Fibroblast of the aortic adventitia (primary cell): Measurements from ENCODE around the gene ZNF710. TPM values are rescaled to one million over a fixed set of nuclear protein-coding genes. Genes with fewer than 3 reads are reported as not detected.

ENCODE experiments used
- DNase-seq: peaks from one replicate; pipeline ENCODE4 v3.0.0-alpha.2; 2010; ENCODE audit warnings: low read depth
- H3K4me3 ChIP-seq: 2 replicates; pipeline ENCODE4 v1.5.1; 2011; ENCODE audit warnings: low read depth, mild to moderate bottlenecking, control low read depth, low read length, moderate library complexity
- total RNA-seq: library from RNA; depleted of rRNA; stranded (reverse); fragments of >200 nt; gene quantifications from 2 replicates; pipeline ENCODE4 v1.2.3, GENCODE V29; 2012; ENCODE audit warnings: low replicate concordance
- TF ChIP-seq, protein P1 (sequence below): IDR thresholded peaks from 2 replicates; pipeline ENCODE4 v1.5.1; 2011; ENCODE audit warnings: mild to moderate bottlenecking, low read length, control low read depth, inconsistent platforms; ENCODE audit not compliant: insufficient read depth

The ZNF710 gene
- total RNA-seq, 1 donor, result 8.7 TPM

DNA sequence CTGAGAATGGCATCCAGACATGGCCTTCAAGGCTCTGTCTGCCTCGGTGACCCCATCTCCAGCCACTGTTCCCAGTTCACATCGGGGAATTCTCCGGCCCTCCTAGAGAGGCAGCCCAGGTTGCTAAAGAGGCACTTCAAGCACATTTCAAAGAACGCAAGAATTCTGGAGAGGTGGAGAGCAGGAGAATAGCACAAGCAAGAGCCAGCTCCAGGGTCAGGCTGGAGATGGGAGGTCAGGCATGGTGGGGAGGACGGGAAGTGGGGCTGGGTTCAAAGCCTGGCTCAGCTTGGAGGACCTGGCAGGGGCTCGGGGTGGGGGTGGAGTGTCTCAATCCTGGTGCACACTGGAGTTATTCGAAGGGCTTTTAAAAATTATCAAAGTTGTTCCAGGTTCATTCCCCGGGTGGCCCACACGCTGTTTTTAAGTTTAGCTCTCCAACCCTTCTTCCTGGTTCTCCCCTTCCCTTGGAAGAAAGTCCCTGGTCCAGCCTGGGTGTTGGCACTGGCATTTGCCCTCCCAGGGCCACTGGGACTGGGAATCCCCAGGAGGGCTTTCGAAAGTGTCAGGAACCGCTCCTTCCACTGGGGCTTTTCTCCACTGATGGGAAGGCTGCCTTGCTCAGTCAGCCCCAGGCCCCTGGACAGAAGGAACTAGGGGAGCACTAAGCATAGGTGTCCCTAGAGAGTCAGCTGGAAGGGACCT is 35.8 kb downstream of the ZNF710 start:
- TF ChIP-seq, protein P1, sequence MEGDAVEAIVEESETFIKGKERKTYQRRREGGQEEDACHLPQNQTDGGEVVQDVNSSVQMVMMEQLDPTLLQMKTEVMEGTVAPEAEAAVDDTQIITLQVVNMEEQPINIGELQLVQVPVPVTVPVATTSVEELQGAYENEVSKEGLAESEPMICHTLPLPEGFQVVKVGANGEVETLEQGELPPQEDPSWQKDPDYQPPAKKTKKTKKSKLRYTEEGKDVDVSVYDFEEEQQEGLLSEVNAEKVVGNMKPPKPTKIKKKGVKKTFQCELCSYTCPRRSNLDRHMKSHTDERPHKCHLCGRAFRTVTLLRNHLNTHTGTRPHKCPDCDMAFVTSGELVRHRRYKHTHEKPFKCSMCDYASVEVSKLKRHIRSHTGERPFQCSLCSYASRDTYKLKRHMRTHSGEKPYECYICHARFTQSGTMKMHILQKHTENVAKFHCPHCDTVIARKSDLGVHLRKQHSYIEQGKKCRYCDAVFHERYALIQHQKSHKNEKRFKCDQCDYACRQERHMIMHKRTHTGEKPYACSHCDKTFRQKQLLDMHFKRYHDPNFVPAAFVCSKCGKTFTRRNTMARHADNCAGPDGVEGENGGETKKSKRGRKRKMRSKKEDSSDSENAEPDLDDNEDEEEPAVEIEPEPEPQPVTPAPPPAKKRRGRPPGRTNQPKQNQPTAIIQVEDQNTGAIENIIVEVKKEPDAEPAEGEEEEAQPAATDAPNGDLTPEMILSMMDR, result no peak
- no peak overlapping the region for H3K4me3 ChIP-seq
- no peak for DNase-seq

DNA sequence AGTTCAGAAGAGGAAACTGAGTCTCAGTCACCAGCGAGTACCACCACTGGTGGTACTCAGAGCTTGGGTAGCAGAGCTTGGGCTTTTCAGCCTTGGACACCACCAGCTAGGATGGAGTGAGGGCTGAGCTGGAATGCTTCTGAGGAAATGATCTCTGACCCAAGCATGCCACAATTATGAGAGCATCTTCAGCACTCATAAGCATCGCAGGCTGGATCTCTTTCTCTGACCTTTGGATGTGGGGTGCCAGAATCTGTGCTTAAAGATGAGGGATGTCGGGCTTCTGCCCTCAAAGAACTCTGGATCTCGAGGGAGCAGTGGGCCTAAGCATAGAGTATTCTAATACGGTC is 36.4 kb downstream of the ZNF710 start:
- TF ChIP-seq, protein P1, result no peak
- peak; percentile 46 for DNase-seq
- H3K4me3 ChIP-seq, result no peak overlapping the region

DNA sequence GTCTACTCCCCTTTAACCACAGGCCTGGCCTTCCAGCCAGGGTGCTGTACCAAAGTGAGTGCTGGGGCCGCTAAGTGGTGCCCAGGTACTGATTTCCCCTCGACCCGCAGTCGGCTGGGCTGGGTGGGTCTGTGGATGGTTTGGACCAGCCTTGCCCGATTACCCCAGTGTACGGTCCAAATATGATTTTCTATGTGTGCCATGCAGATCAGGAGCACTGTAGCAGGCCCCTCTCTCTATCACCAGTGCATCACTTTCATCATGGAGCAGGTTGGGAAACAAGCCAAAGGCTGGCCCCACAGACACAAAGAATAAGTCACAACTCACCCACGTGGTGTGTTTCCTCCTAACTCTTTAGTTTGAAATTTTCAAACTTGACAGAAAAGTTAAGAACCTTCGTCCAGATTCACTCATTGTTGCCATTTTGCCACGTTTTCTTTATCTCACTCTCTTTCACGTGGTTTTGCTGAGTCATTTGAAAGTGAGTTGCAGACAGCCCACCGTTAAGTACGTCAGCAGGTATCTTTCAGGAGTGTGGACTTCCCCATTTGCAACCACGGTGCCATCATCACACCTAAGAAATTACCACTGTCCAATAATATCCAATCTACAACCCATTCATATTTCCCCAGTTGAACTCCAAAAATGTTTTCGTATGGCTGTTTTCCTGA is 37.0 kb downstream of the ZNF710 start:
- H3K4me3 ChIP-seq, result no peak overlapping the region
- TF ChIP-seq, protein P1, result no peak
- DNase-seq, result peak; percentile 50

DNA sequence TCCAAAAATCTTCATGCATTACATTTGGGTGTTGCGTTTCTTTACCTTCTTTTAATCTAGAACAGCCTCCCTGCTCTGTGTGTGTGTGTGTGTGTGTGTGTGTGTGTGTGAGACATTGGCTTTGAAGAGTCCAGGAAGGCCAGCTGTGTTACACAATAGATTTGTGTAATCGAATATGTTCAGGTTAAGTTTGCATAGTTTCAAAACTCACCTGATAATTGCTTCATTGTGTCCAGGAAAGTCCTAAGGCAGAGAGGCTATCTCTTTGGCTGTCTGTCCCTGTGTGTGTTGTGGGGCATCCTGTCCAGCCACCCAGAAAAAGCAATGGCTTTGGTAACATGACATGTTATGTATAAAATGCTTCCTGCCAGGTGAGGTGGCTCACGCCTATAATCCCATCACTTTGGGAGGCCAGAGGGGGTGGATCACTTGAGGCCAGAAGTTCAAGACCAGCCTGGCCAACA is 37.5 kb downstream of the ZNF710 start:
- TF ChIP-seq, protein P1, result no peak
- no peak for DNase-seq
- no peak overlapping the region for H3K4me3 ChIP-seq

DNA sequence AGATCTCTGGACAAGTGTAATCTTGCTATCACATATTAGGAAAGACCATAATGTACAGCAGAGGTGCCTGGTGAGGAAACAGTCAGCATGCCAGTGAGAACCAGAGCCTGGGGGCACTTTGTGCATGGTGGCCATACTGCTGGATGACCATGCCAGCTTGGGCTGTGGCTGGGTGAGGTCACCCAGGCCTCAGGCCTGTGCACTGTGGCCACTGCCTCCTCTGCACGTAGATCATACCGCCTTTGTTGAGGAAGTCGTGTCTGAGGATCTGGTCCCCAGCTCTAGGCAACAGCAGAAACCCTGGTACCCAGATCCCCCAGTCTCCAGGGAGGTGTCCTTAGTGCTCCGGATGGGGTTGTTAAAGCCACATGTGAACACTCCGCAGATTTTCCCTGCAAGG is 38.9 kb downstream of the ZNF710 start:
- no peak overlapping the region for H3K4me3 ChIP-seq
- DNase-seq, result no peak
- TF ChIP-seq, protein P1, result no peak

DNA sequence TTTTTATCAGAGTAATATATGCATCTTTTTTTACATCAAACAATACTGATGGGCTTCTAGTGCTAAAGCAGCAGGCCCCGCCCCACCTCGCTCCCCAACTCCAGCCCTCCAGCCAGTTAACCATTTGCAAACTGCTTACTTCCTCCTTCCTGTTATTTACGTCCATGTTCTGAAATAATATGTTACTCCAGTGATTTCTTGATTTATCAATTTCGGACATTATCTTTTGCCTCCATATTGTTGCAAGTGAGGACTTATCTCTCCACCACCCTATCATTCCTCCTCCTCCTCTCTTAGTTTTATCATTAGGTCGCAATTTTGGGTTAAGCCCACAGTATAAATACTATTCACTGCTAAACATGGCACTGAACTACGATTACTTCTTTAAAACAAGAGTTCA is 39.5 kb downstream of the ZNF710 start:
- H3K4me3 ChIP-seq, result no peak overlapping the region
- TF ChIP-seq, protein P1, result no peak
- no peak for DNase-seq
